GM12891 (cell line): ENCODE measurements around the gene PERP.

ENCODE experiments used
- POLR2A ChIP-seq: IDR thresholded peaks from 2 replicates; pipeline ENCODE4 v1.6.1; 2011; ENCODE audit warnings: low read depth, low read length, control low read depth
- POLR2AphosphoS5 ChIP-seq: IDR thresholded peaks from 2 replicates; pipeline ENCODE4 v1.6.1; 2011; ENCODE audit warnings: low read depth, low read length, control low read depth
- POU2F2 ChIP-seq: IDR thresholded peaks from 2 replicates; pipeline ENCODE4 v1.6.1; 2011; ENCODE audit warnings: low read depth, mild to moderate bottlenecking, control low read depth, low read length, moderate library complexity
- SPI1 ChIP-seq: IDR thresholded peaks from 2 replicates; pipeline ENCODE4 v1.6.1; 2011; ENCODE audit warnings: low read depth, low read length, control low read depth
- TAF1 ChIP-seq: IDR thresholded peaks from 2 replicates; pipeline ENCODE4 v1.6.1; 2011; ENCODE audit warnings: low read depth, low read length, control low read depth

- TF ChIP-seq POLR2A (no peak), POLR2AphosphoS5 (no peak), POU2F2 (no peak), TAF1 (no peak), SPI1 (no peak)
Observed at GRCh38 chr6:138063726-138064125, 43.5 kb downstream of the PERP start.
